Stimulated activated effector memory CD8-positive, alpha-beta T cell treated with anti-CD3 and anti-CD28 coated beads, Interleukin-12 subunit alpha, Interleukin-12 subunit beta, amount 100 ng/mL, for 72 hours (primary cell): ENCODE measurements around the gene C2orf49.
A peak's percentile ranks its signal among the peaks of the same experiment; 100 is the strongest.

Experiments used
- ATAC-seq: fragments of 150-1000 bp; cut with Tn5 transposase; 2 replicates; pipeline ENCODE4 v1.10.0; 2021
- DNase-seq, 2 donors: peaks; one replicate each; pipeline ENCODE4 v3.0.0; 2021 to 2022; ENCODE audit warnings: low spot score in 2 of 2
- H3K27ac Mint-ChIP-seq: one replicate; pipeline ENCODE4 v1.8.0; 2022; ENCODE audit warnings: mild to moderate bottlenecking, mixed read lengths
- H3K36me3 Mint-ChIP-seq: one replicate; pipeline ENCODE4 v1.8.0; 2022; ENCODE audit warnings: mild to moderate bottlenecking, mixed read lengths
- H3K4me1 Mint-ChIP-seq: one replicate; pipeline ENCODE4 v1.8.0; 2022; ENCODE audit warnings: mixed read lengths
- H3K4me3 Mint-ChIP-seq: one replicate; pipeline ENCODE4 v1.8.0; 2022; ENCODE audit warnings: mild to moderate bottlenecking, mixed read lengths
- H3K9me3 Mint-ChIP-seq: one replicate; pipeline ENCODE4 v1.8.0; 2022; ENCODE audit warnings: mixed read lengths

C2orf49 gene

DNA sequence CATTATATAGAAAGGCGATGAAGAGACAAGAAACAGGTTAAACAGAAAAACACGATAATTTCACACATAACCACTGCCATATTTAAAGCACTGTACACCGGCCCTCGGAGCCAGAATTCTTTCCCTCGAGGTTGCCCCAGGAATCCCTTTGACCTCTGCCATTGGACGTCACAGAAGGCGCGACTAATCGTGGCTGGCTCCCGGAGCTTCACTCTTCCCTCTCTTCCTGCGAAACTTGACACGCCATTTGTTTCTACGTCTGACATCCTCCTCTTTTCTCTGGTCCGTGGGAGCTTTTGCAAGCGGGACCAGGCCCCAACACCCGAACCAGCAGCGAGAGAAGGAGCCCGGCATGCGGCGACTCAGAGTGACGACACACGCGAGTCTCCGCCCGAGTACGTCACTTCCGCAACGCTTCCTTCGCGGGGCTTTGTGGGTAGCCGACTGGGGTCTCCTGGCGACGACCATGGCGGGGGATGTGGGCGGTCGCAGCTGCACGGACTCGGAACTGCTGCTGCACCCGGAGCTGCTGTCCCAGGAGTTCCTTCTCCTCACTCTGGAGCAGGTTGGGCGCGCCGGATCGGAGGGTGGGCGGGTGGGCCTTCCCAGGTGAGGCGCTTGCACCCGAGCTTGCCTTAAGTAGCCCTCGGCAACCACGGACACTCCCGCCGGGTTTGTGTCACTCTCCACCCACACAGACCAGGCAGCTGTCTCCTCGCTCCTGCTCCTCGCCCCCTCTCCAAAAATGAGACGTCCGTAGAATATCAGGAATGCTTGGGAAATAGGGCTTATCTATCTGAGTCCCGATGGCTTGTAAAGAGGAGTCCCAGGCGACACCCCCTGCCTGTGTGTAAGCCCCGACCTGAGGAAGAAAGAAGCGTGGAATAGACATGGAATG is at the start of gene C2orf49:
Gene C2orf49, plus strand, starts transcription at position 419 of the 898 bp plus-strand sequence. Its CDS starts 48 bp downstream, at position 467.
- no peaks in the 10 kb centered on the region for H3K9me3 Mint-ChIP-seq
- ATAC-seq (peak; percentile 96), DNase-seq (peak; percentile 87 to 95)
- peaks cover 21% of the 10 kb centered on the region for H3K4me1 Mint-ChIP-seq
- peak within 1 kb of the TSS; percentile 92 for H3K4me3 Mint-ChIP-seq
- peaks cover 51% of the 10 kb centered on the region for H3K36me3 Mint-ChIP-seq
- H3K27ac Mint-ChIP-seq = peak within 1 kb of the TSS; percentile 100

DNA sequence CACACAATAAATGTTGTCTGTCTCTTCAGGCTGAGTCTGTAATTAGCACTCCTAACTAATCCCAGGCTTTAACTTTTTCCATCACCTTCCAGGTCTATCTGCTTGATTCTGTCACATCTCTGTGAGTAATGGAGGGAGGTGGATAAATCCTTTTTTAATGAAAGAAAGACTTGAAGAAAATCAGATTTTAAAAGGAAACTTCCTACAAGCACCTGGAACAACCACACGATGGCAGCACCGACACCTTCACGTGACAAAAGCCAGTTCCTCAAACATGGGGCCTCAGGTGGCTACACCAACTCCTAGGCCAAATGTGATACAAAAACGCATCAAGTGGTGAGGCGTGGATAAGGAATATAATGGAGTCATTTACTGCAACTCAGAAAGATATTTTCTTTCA is 49.6 kb upstream of the C2orf49 start:
- no peak overlapping the region for H3K27ac Mint-ChIP-seq
- DNase-seq (peak in 1 of 2 donors; percentile 51), ATAC-seq (no peak)
- no peak overlapping the region for H3K4me3 Mint-ChIP-seq
- no peaks in the 10 kb centered on the region for H3K9me3 Mint-ChIP-seq
- H3K36me3 Mint-ChIP-seq = peaks cover 87% of the 10 kb centered on the region
- H3K4me1 Mint-ChIP-seq = no peaks in the 10 kb centered on the region

DNA sequence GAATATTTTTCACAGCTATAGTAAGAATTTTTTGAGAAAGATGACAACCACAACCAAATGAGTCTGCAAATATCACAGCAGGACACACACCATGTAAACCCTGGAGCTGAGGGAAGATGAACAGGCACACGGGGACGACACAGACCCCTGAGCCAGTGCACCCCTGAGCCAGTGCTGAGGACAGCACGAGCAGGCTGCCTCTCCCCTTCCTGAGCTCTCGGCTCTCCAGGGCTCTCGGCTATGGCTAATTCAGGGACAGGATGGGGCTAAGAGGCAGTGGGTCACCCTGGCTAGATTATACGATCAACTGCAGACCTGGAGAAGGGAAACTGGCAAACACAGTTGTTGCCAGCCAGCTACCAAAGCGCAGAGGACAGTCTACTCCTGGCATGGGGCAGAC is 49.2 kb upstream of the C2orf49 start:
- ATAC-seq = no peak
- Mint-ChIP-seq H3K9me3 (no peaks in the 10 kb centered on the region), H3K4me1 (no peaks in the 10 kb centered on the region), H3K27ac (no peak overlapping the region), H3K4me3 (no peak overlapping the region), H3K36me3 (peaks cover 88% of the 10 kb centered on the region)
- no peak for DNase-seq

DNA sequence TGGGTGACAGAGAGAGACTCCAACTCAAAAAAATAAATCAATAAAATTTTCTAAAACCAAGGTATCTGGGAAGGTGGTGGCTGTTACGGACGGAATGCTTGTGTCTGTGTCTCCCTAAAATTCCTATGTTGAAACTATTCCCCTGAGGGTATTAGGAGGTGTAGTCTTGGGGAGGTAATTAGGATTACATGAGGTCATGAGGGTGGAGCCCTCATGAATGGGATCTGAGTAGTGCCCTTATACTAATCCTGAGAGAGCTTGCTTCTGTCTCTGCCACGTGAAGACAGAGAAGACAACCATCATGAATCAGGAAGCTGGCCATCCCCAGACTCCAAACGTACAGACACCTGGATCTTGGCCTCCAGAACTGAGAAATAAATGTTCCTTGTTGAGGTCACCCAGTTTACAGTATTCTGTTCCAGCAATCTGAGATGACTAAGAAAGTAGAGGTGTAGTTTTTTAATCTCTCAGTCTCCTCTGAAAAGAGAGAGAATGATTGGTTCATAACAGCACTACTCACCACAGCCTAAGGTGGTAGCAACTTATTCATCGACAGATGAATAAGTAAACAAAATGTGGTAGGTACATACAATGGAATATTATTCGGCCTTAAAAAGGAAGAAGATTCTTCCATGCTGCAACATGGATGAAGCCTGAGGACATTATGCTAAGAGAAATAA is 46.2 kb upstream of the C2orf49 start:
- DNase-seq = no peak
- Mint-ChIP-seq H3K27ac (no peak overlapping the region), H3K4me1 (peaks cover 6% of the 10 kb centered on the region), H3K4me3 (no peak overlapping the region), H3K36me3 (peaks cover 88% of the 10 kb centered on the region), H3K9me3 (no peaks in the 10 kb centered on the region)
- no peak for ATAC-seq

DNA sequence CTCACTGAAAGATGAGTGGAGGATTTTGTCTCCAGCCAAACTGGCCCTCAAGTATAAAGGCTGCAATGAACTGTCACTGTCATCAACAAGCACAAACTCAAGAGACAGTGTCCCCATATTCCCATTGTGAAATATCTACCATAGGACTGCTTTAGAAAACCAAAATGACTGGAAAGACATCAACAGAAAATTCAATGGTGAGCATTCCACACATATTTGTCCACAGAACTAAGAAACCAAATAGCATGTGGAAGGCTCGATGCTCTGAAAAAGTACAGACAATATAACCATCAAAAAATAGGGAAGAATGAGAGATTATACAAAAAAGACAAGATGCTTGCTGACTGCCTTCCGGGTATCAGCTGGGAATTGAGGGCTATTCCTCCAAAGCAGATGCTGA is 45.4 kb upstream of the C2orf49 start:
- Mint-ChIP-seq H3K27ac (no peak overlapping the region), H3K4me3 (no peak overlapping the region), H3K36me3 (peaks cover 93% of the 10 kb centered on the region), H3K9me3 (no peaks in the 10 kb centered on the region), H3K4me1 (peaks cover 7% of the 10 kb centered on the region)
- ATAC-seq (no peak), DNase-seq (no peak)

DNA sequence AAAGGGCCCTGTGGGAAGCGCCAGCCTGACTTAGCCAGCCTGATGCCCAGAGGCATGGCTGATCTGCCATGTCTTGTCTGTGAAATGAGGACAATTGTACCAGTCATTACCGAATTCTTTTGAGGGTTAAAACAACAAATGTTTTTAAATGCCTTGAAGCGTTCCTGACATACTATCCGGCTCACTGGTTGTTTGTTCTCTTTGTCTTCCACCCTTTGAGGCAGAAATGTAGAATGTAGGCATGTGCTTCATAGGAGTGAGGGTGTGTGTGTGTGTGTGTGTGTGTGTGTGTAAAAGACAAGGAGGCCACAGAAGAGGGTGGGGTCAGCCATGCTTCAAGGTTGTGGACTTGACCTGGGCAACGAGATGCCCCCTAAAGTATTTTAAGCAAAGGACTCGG is 43.3 kb upstream of the C2orf49 start:
- no peak overlapping the region for H3K4me3 Mint-ChIP-seq
- peaks cover 11% of the 10 kb centered on the region for H3K4me1 Mint-ChIP-seq
- H3K36me3 Mint-ChIP-seq = peaks cover 100% of the 10 kb centered on the region
- DNase-seq (no peak), ATAC-seq (no peak)
- no peak overlapping the region for H3K27ac Mint-ChIP-seq
- no peaks in the 10 kb centered on the region for H3K9me3 Mint-ChIP-seq

DNA sequence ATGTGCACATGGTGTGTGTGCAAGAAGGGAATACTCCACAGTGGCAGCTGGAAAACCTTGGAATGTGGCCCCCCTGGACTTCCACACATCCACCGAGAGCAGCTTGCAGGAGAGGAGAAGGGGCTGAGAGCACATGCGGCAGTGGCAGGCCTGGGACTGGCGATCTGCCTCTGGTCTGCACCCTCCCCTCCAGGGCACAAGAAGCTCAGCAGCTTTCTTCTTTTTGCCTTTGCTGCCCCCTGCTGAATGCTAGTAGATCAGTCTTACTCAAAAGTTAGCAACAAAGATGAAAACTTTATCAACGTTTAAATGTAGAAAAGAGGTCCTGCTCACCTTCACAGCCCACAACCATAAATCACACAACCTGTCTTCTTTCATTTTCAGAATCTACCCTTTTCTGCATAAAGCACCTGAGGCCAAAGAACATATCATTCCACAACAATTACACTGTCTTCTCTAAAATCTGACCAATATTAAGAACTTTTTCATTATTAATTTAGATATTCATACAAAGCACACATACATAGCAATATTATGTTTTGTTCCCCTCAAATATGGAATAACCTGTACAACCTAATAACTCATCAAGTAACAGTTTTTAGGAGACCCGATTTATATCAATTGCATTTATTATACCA is 42.4 kb upstream of the C2orf49 start:
- DNase-seq (no peak), ATAC-seq (peak; percentile 34)
- no peak overlapping the region for H3K4me3 Mint-ChIP-seq
- H3K9me3 Mint-ChIP-seq = no peaks in the 10 kb centered on the region
- H3K36me3 Mint-ChIP-seq = peaks cover 91% of the 10 kb centered on the region
- peaks cover 11% of the 10 kb centered on the region for H3K4me1 Mint-ChIP-seq
- H3K27ac Mint-ChIP-seq = no peak overlapping the region

DNA sequence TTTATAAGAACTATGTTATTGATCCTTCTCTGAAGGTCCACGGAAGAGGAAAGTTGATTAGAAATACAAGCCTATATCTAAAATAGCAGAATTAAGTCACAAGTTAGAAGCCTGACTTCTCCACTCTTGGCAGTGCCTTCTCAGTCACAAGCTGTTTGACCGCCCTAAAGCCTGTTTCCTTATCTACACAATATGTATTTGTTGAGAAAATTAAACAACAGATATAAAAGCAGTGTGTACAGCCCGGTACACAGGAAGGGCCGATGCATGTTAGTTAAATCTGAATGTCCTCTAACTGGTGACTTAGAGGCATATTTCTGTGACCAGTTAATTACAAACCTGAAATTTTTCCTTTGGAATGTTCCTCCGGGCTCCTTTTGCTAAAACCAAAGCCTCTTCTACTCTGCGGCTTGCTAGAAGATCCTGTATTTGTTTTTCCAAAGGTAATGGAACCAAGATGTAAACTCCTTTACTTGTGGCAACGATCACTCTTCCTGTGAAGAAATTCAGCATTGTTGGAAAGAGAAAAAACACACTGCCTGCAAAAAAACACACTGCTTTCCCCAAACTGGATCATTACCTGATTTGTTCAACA is 41.2 kb upstream of the C2orf49 start:
- peaks cover 11% of the 10 kb centered on the region for H3K4me1 Mint-ChIP-seq
- H3K9me3 Mint-ChIP-seq = no peaks in the 10 kb centered on the region
- no peak overlapping the region for H3K27ac Mint-ChIP-seq
- H3K36me3 Mint-ChIP-seq = peaks cover 87% of the 10 kb centered on the region
- DNase-seq = no peak
- no peak overlapping the region for H3K4me3 Mint-ChIP-seq
- ATAC-seq = no peak

DNA sequence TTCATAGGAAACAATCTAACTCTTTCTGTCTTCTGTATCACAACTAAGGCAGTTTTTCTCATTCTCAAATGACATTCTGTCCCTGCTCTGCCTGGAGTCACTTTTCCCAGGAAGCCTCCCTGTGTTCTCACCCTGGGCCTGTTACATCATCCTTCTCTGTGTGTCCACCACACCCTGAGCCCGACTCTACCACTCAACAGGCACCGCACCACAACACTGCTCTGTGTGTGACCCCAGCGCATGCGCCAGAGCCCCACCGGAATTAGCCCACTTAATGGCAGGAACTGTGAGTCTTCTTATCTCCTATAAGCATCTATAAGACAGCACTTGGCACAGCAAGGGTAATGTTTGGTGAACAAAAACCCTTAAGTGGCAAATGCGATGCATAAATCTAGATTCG is 40.1 kb upstream of the C2orf49 start:
- no peaks in the 10 kb centered on the region for H3K9me3 Mint-ChIP-seq
- H3K4me3 Mint-ChIP-seq = no peak overlapping the region
- H3K36me3 Mint-ChIP-seq = peaks cover 80% of the 10 kb centered on the region
- no peak for ATAC-seq
- peak overlapping the region; percentile 38 for H3K27ac Mint-ChIP-seq
- peaks cover 20% of the 10 kb centered on the region for H3K4me1 Mint-ChIP-seq
- no peak for DNase-seq

DNA sequence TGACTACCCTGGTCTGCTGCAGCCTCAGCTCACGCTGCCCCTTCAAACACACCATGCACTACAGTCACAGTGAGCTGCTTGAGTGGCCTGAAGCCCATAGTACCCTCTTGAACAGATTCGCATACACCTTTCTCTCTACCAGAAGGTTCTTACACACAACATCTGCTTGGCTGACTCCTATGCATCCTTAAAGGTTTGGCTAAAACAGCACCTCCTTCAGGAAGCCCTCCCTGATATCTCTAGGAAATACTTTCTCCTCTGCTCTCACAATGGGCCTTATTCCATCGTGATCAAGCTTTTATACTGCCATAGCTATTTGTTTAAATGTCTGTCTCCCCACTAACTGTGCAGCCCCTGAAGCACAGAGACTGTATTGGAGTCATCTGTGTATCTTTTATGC is 39.3 kb upstream of the C2orf49 start:
- H3K9me3 Mint-ChIP-seq = no peaks in the 10 kb centered on the region
- peaks cover 28% of the 10 kb centered on the region for H3K4me1 Mint-ChIP-seq
- ATAC-seq (no peak), DNase-seq (no peak)
- H3K36me3 Mint-ChIP-seq = peaks cover 72% of the 10 kb centered on the region
- H3K4me3 Mint-ChIP-seq = no peak overlapping the region
- H3K27ac Mint-ChIP-seq = no peak overlapping the region

DNA sequence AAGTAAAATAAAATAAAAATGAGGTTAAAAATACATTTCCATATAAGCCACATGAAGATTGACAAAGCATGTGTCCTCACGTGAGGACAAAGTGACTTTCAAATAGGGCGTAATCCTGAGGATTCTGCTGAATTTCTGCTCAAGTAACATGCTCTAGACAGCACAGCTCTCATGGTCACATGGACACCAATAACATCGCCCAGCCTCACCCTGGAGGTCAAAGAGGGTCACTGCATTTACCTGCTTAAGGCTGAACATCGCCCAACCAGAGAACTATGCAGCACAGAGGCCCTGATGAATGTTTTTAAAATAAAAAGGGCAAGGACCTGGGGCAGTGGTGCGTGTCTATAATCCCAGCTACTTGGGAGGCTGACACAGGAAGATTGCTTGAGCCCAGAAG is 38.0 kb upstream of the C2orf49 start:
- H3K9me3 Mint-ChIP-seq = no peaks in the 10 kb centered on the region
- H3K27ac Mint-ChIP-seq = no peak overlapping the region
- H3K4me3 Mint-ChIP-seq = no peak overlapping the region
- H3K4me1 Mint-ChIP-seq = peaks cover 34% of the 10 kb centered on the region
- H3K36me3 Mint-ChIP-seq = peaks cover 61% of the 10 kb centered on the region
- DNase-seq = no peak
- no peak for ATAC-seq

DNA sequence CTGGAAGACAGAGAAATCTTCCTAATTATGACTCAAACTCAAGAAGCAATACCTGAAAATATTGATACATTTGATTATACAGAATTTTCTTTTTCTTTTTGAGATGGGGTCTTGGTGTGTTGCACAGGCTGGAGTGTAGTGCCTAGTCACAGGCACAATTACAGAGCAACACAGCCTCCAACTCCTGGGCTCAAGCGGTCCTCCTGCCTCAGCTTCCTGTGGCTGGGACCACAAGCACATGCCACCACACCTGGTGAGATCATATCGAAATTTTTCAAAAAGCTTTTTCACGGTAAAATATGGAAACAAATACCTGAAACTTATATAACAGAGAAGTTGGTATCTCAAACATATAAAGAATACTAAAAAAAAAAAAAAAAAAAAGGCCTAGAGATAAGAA is 35.7 kb upstream of the C2orf49 start:
- ATAC-seq (peak; percentile 76), DNase-seq (no peak)
- Mint-ChIP-seq H3K4me3 (no peak overlapping the region), H3K9me3 (no peaks in the 10 kb centered on the region), H3K27ac (peak overlapping the region; percentile 54), H3K4me1 (peaks cover 30% of the 10 kb centered on the region), H3K36me3 (peaks cover 44% of the 10 kb centered on the region)

DNA sequence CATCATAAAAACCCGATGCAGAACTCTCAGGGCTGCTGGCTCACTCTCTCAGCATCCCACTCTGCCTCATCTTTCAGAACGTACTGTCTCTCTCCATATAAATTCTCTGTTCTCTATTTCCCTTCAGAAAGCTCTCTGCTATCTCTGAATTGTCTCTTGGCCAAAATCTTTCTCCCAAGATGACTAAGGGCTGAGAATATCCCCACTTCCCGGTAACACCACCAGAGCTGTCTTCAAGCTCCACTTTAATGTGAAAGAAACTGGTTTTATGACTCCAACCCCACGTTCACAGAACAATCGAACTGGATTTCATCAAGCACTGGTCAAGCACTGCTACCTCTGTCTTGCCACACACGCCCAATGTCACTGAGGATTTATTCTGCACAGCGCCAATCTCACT is 30.2 kb upstream of the C2orf49 start:
- ATAC-seq (no peak), DNase-seq (no peak)
- Mint-ChIP-seq H3K36me3 (peaks cover 32% of the 10 kb centered on the region), H3K27ac (no peak overlapping the region), H3K9me3 (no peaks in the 10 kb centered on the region), H3K4me1 (peaks cover 34% of the 10 kb centered on the region), H3K4me3 (no peak overlapping the region)

DNA sequence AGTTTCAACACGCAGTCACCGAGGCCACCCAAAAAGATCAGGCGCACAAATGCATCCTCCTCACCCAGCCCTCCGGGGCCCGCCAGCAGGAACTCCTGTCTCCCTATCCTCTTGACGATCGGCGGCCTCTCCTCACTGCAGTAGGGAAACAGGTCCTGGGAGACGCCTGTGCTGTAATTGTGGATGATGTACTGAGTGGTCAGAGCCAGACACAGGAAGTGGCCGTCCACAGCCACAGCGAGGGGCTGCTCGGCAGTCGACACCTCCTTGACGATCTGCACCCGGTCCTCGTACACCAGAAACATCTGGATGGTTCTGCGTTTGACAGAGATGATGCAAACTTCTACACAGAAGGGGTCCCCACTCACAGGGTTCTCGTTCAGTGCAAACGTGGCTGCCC is 29.8 kb upstream of the C2orf49 start:
- peaks cover 30% of the 10 kb centered on the region for H3K4me1 Mint-ChIP-seq
- H3K36me3 Mint-ChIP-seq = peaks cover 32% of the 10 kb centered on the region
- no peak overlapping the region for H3K4me3 Mint-ChIP-seq
- ATAC-seq = no peak
- no peaks in the 10 kb centered on the region for H3K9me3 Mint-ChIP-seq
- no peak for DNase-seq
- no peak overlapping the region for H3K27ac Mint-ChIP-seq

DNA sequence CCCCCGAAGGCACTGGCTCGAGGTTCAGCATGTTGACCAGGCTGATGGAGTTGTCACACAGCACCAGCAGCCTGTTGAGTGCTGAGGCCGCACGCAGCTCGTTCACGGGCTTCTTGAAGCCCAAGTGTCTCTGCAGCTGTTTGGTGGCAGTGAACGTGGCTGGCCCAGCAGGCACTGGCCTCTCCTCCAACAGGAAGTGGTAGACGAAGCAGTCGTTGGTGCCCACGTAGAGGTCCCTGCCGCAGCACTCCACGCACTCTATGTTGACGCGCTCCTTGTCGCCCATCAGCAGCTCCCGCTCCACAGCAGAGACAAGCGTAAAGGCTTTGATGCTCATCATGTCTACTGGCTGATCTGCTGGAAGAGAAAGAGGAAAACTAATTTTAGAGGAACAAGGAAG is 29.4 kb upstream of the C2orf49 start:
- Mint-ChIP-seq H3K27ac (peak overlapping the region; percentile 59), H3K4me3 (no peak overlapping the region), H3K4me1 (peaks cover 25% of the 10 kb centered on the region), H3K36me3 (peaks cover 32% of the 10 kb centered on the region), H3K9me3 (no peaks in the 10 kb centered on the region)
- ATAC-seq = no peak
- DNase-seq = no peak
